RWPE2 (cell line): Measurements from ENCODE around the gene INO80E.

Experiments used
- ATAC-seq: fragments of 200-7000 bp; cut with Tn5 transposase; 3 replicates; pipeline ENCODE4 v1.9.1; 2021; ENCODE audit warnings: low read depth
- DNase-seq: peaks from one replicate; pipeline ENCODE4 v3.0.0-alpha.2; 2020; ENCODE audit warnings: low spot score
- H3K27ac ChIP-seq: fragments of 450-650 bp; 2 replicates; pipeline ENCODE4 v1.5.1; 2017; ENCODE audit warnings: mild to moderate bottlenecking; ENCODE audit not compliant: poor library complexity, severe bottlenecking
- H3K27me3 ChIP-seq: fragments of 250-450 bp; sonication (Bioruptor Pico); 2 replicates; pipeline ENCODE4 v1.5.1; 2021; ENCODE audit warnings: mild to moderate bottlenecking, moderate library complexity; ENCODE audit not compliant: insufficient read depth, poor library complexity, severe bottlenecking
- H3K36me3 ChIP-seq: fragments of 250-450 bp; sonication (Bioruptor Pico); 2 replicates; pipeline ENCODE4 v1.5.1; 2020; ENCODE audit warnings: low read depth, mild to moderate bottlenecking, moderate library complexity
- H3K4me1 ChIP-seq: fragments of 250-450 bp; sonication (Bioruptor Pico); 2 replicates; pipeline ENCODE4 v1.5.1; 2021; ENCODE audit warnings: mild to moderate bottlenecking, moderate library complexity; ENCODE audit not compliant: insufficient read depth, poor library complexity, severe bottlenecking
- H3K4me3 ChIP-seq: fragments of 250-450 bp; sonication (Bioruptor Pico); 2 replicates; pipeline ENCODE4 v1.5.1; 2021; ENCODE audit warnings: mild to moderate bottlenecking, moderate library complexity; ENCODE audit not compliant: severe bottlenecking
- H3K9me3 ChIP-seq: fragments of 250-450 bp; sonication (Bioruptor Pico); 2 replicates; pipeline ENCODE4 v1.5.1; 2021; ENCODE audit warnings: mild to moderate bottlenecking, moderate library complexity; ENCODE audit not compliant: severe bottlenecking
- CTCF ChIP-seq: fragments of 450-650 bp; IDR thresholded peaks from one replicate; pipeline ENCODE4 v1.5.1; 2017; ENCODE audit warnings: mild to moderate bottlenecking, moderate library complexity; ENCODE audit not compliant: poor library complexity, severe bottlenecking

INO80E gene

GRCh38 chr16:30030011-30030685, 34.1 kb downstream of the INO80E start:
- Histone ChIP-seq H3K27ac (no peak overlapping the region), H3K27me3 (peaks cover 8% of the 10 kb centered on the region), H3K36me3 (no peaks in the 10 kb centered on the region), H3K4me3 (no peak overlapping the region), H3K9me3 (no peaks in the 10 kb centered on the region), H3K4me1 (no peaks in the 10 kb centered on the region)
- TF ChIP-seq CTCF, result no peak
- no peak for ATAC-seq
- DNase-seq, result no peak

GRCh38 chr16:30030841-30031413, 34.9 kb downstream of the INO80E start, which contains the start of gene TLCD3B:
TSS of gene TLCD3B (minus strand) at chr16:30031271. CDS start at chr16:30030527, 744 bp downstream.
- TF ChIP-seq CTCF, result no peak
- Histone ChIP-seq H3K4me1 (no peaks in the 10 kb centered on the region), H3K27me3 (peaks cover 8% of the 10 kb centered on the region), H3K27ac (no peak within 1 kb of the TSS), H3K4me3 (no peak within 1 kb of the TSS), H3K36me3 (no peaks in the 10 kb centered on the region), H3K9me3 (no peaks in the 10 kb centered on the region)
- DNase-seq (no peak), ATAC-seq (no peak)

- peaks cover 8% of the 10 kb centered on the region for H3K27me3 ChIP-seq
- H3K4me3 ChIP-seq, result no peak overlapping the region
Observed at GRCh38 chr16:30031477-30031918, 35.5 kb downstream of the INO80E start.

GRCh38 chr16:30032083-30032819, 36.2 kb downstream of the INO80E start:
- H3K4me1 ChIP-seq, result no peaks in the 10 kb centered on the region
- H3K9me3 ChIP-seq, result no peaks in the 10 kb centered on the region
- DNase-seq (no peak), ATAC-seq (peak; percentile 41)
- H3K4me3 ChIP-seq, result no peak overlapping the region
- peak; percentile 90 for TF ChIP-seq CTCF
- H3K27me3 ChIP-seq, result peaks cover 8% of the 10 kb centered on the region
- H3K27ac ChIP-seq, result no peak overlapping the region
- H3K36me3 ChIP-seq, result no peaks in the 10 kb centered on the region

More at GRCh38 chr16:30031477-30031918, 35.5 kb downstream of the INO80E start:
- Histone ChIP-seq H3K36me3 (no peaks in the 10 kb centered on the region), H3K27ac (no peak overlapping the region), H3K9me3 (no peaks in the 10 kb centered on the region), H3K4me1 (no peaks in the 10 kb centered on the region)
- ATAC-seq (no peak), DNase-seq (no peak)
- no peak for TF ChIP-seq CTCF
